Neural cell (in vitro differentiated cells): ENCODE results near the gene ANKMY1. TPM values are rescaled to one million over a fixed set of nuclear protein-coding genes. Genes with fewer than 3 reads are reported as not detected.

ENCODE experiments used
- H2AFZ ChIP-seq: fragments of 200-600, 300-800 bp; sonication (generic), shearing (Covaris generic); 2 replicates; pipeline ENCODE4 v1.6.0; 2014; ENCODE audit warnings: low read depth, mild to moderate bottlenecking, antibody characterized with exemption, low read length, moderate library complexity
- H3F3A ChIP-seq: fragments of 200-600 bp; shearing (Covaris generic); 2 replicates; pipeline ENCODE4 v1.6.1; 2016; ENCODE audit warnings: mild to moderate bottlenecking, moderate library complexity, mixed read lengths, antibody characterized with exemption, low read length; ENCODE audit not compliant: insufficient read depth, poor library complexity, severe bottlenecking
- H3K27ac ChIP-seq: fragments of 200-600, 300-800 bp; sonication (generic), shearing (Covaris generic); 2 replicates; pipeline ENCODE4 v1.5.1; 2014; ENCODE audit warnings: mild to moderate bottlenecking, low read length, moderate library complexity
- H3K27me3 ChIP-seq: fragments of 300-800, 200-600 bp; sonication (generic), shearing (Covaris generic); 2 replicates; pipeline ENCODE4 v1.6.0; 2014; ENCODE audit warnings: mild to moderate bottlenecking, low read depth, low read length, moderate library complexity; ENCODE audit not compliant: insufficient read depth
- H3K36me3 ChIP-seq: fragments of 300-800, 200-600 bp; sonication (generic), shearing (Covaris generic); 2 replicates; pipeline ENCODE4 v1.5.1; 2014; ENCODE audit warnings: mild to moderate bottlenecking, antibody characterized with exemption, low read length, moderate library complexity; ENCODE audit not compliant: insufficient read depth
- H3K4me2 ChIP-seq: fragments of 300-800, 200-600 bp; sonication (generic), shearing (Covaris generic); 2 replicates; pipeline ENCODE4 v1.6.0; 2014; ENCODE audit warnings: mild to moderate bottlenecking, low read length
- H3K4me3 ChIP-seq: fragments of 300-800, 200-600 bp; sonication (generic), shearing (Covaris generic); 2 replicates; pipeline ENCODE4 v1.5.1; 2014; ENCODE audit warnings: mild to moderate bottlenecking, low read length, moderate library complexity
- H3K79me2 ChIP-seq: fragments of 200-600 bp; shearing (Covaris generic); replicated peaks from 2 replicates; pipeline ENCODE4 v1.6.0; 2014; ENCODE audit warnings: mild to moderate bottlenecking, low read length, moderate library complexity; ENCODE audit not compliant: insufficient read depth
- H3K9ac ChIP-seq: fragments of 300-800, 200-600 bp; sonication (generic), shearing (Covaris generic); 2 replicates; pipeline ENCODE4 v1.6.1; 2016; ENCODE audit warnings: mild to moderate bottlenecking, low read length, mixed read lengths
- H3K9me2 ChIP-seq: fragments of 200-600 bp; shearing (Covaris generic); 2 replicates; pipeline ENCODE4 v1.6.1; 2016; ENCODE audit warnings: mild to moderate bottlenecking, low read length, mixed read lengths; ENCODE audit not compliant: insufficient read depth
- H3K9me3 ChIP-seq: fragments of 200-600, 300-800 bp; sonication (generic), shearing (Covaris generic); 2 replicates; pipeline ENCODE4 v1.6.1; 2016; ENCODE audit warnings: mild to moderate bottlenecking, mixed run types, low read length, moderate library complexity, mixed read lengths
- H4K20me1 ChIP-seq: fragments of 200-600 bp; shearing (Covaris generic); 2 replicates; pipeline ENCODE4 v1.6.1; 2016; ENCODE audit warnings: mild to moderate bottlenecking, mixed run types; ENCODE audit not compliant: insufficient read depth
- CTCF ChIP-seq: fragments of 450-650 bp; IDR thresholded peaks from 2 replicates; pipeline ENCODE4 v1.5.1; 2014; ENCODE audit warnings: antibody characterized with exemption, mild to moderate bottlenecking, moderate library complexity; ENCODE audit not compliant: poor library complexity, severe bottlenecking
- EP300 ChIP-seq: fragments of 450-650 bp; conservative IDR thresholded peaks from 2 replicates; pipeline ENCODE4 v1.6.1; 2014; ENCODE audit warnings: antibody characterized with exemption, mild to moderate bottlenecking, moderate library complexity; ENCODE audit not compliant: poor library complexity, severe bottlenecking
- EZH2 ChIP-seq: fragments of 200-600, 300-800 bp; shearing (Covaris generic), sonication (generic); IDR thresholded peaks from 2 replicates; pipeline ENCODE4 v1.6.1; 2014; ENCODE audit warnings: antibody characterized with exemption, low read length, borderline replicate concordance, mild to moderate bottlenecking; ENCODE audit not compliant: insufficient read depth, poor library complexity, severe bottlenecking
- MXI1 ChIP-seq: fragments of 450-650 bp; conservative IDR thresholded peaks from 2 replicates; pipeline ENCODE4 v1.6.1; 2014; ENCODE audit warnings: antibody characterized with exemption, mild to moderate bottlenecking; ENCODE audit not compliant: poor library complexity, severe bottlenecking
- POLR2AphosphoS5 ChIP-seq: IDR thresholded peaks from 2 replicates; pipeline ENCODE4 v1.6.1; 2012
- RAD21 ChIP-seq: fragments of 450-650 bp; conservative IDR thresholded peaks from 2 replicates; pipeline ENCODE4 v1.6.1; 2014; ENCODE audit warnings: antibody characterized with exemption, mild to moderate bottlenecking, moderate library complexity
- SMC3 ChIP-seq: fragments of 450-650 bp; conservative IDR thresholded peaks from 2 replicates; pipeline ENCODE4 v1.6.1; 2014; ENCODE audit warnings: antibody characterized with exemption, mild to moderate bottlenecking, moderate library complexity; ENCODE audit not compliant: poor library complexity
- TAF1 ChIP-seq: IDR thresholded peaks from 2 replicates; pipeline ENCODE4 v1.6.1; 2012; ENCODE audit warnings: low read depth
- polyA plus RNA-seq: library from polyadenylated mRNA; depleted of rRNA; stranded (reverse); fragments of >200 nt; gene quantifications from 2 replicates; pipeline ENCODE4 v1.2.3, GENCODE V29; 2014
- TF ChIP-seq, protein P1 (sequence below): IDR thresholded peaks from 2 replicates; pipeline ENCODE4 v1.6.1; 2012; ENCODE audit warnings: borderline replicate concordance

ANKMY1 gene
- polyA plus RNA-seq, 1 donor from 2014 or later: 6.6 TPM

GRCh38 chr2:240508832-240509545 is 48.8 kb downstream of the ANKMY1 start:
- no peak for TF ChIP-seq EP300
- TF ChIP-seq EZH2: no peak
- no peak for TF ChIP-seq RAD21
- no peak for TF ChIP-seq CTCF
- TF ChIP-seq TAF1: no peak
- TF ChIP-seq MXI1: no peak
- TF ChIP-seq POLR2AphosphoS5: no peak
- TF ChIP-seq, protein P1, sequence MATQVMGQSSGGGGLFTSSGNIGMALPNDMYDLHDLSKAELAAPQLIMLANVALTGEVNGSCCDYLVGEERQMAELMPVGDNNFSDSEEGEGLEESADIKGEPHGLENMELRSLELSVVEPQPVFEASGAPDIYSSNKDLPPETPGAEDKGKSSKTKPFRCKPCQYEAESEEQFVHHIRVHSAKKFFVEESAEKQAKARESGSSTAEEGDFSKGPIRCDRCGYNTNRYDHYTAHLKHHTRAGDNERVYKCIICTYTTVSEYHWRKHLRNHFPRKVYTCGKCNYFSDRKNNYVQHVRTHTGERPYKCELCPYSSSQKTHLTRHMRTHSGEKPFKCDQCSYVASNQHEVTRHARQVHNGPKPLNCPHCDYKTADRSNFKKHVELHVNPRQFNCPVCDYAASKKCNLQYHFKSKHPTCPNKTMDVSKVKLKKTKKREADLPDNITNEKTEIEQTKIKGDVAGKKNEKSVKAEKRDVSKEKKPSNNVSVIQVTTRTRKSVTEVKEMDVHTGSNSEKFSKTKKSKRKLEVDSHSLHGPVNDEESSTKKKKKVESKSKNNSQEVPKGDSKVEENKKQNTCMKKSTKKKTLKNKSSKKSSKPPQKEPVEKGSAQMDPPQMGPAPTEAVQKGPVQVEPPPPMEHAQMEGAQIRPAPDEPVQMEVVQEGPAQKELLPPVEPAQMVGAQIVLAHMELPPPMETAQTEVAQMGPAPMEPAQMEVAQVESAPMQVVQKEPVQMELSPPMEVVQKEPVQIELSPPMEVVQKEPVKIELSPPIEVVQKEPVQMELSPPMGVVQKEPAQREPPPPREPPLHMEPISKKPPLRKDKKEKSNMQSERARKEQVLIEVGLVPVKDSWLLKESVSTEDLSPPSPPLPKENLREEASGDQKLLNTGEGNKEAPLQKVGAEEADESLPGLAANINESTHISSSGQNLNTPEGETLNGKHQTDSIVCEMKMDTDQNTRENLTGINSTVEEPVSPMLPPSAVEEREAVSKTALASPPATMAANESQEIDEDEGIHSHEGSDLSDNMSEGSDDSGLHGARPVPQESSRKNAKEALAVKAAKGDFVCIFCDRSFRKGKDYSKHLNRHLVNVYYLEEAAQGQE: no peak
- TF ChIP-seq SMC3: no peak
- Histone ChIP-seq H3K9me3 (no peaks in the 10 kb centered on the region), H3F3A (no peaks in the 10 kb centered on the region), H4K20me1 (no peaks in the 10 kb centered on the region), H3K36me3 (no peaks in the 10 kb centered on the region), H3K79me2 (no peaks in the 10 kb centered on the region), H3K4me3 (no peak overlapping the region), H2AFZ (no peak overlapping the region), H3K9me2 (no peaks in the 10 kb centered on the region), H3K9ac (no peak overlapping the region), H3K27me3 (no peaks in the 10 kb centered on the region), H3K27ac (no peak overlapping the region), H3K4me2 (no peak overlapping the region)

DNA sequence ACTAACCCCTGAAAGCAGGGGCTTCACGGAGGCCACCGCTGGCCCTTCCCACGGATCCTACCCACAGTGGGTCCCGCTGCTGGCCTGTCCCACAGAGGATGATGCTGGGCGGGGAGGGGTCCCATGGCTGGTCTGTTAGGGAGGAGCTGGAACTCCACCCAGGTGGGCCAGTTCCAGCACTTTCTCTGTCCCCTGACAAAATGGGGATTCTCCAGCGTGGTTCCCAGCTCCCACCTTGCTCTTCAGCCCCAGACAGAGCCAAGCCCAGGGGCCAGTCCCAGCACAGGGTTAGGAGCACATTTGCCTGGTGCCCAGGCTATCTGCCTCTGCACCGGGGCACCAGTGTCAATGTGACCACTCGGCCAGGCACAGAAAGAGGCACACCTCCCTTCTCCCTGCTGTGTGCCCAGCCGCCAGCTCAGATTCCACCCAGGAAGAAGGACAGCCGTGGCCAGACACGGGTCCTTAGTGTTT is 50.0 kb downstream of the ANKMY1 start:
- Histone ChIP-seq H4K20me1 (no peaks in the 10 kb centered on the region), H3K9me3 (no peaks in the 10 kb centered on the region), H3K9me2 (no peaks in the 10 kb centered on the region), H3K4me2 (no peak overlapping the region), H3K27me3 (no peaks in the 10 kb centered on the region), H3K4me3 (no peak overlapping the region), H2AFZ (no peak overlapping the region), H3K79me2 (no peaks in the 10 kb centered on the region), H3K36me3 (no peaks in the 10 kb centered on the region), H3K9ac (no peak overlapping the region), H3F3A (no peaks in the 10 kb centered on the region), H3K27ac (no peak overlapping the region)
- TF ChIP-seq, protein P1: no peak
